ENCODE results near the gene SYCE3. TPM values are rescaled to one million over a fixed set of nuclear protein-coding genes. Genes with fewer than 3 reads are reported as not detected.

Gene SYCE3
- polyA plus RNA-seq, 1 donor: not detected

DNA sequence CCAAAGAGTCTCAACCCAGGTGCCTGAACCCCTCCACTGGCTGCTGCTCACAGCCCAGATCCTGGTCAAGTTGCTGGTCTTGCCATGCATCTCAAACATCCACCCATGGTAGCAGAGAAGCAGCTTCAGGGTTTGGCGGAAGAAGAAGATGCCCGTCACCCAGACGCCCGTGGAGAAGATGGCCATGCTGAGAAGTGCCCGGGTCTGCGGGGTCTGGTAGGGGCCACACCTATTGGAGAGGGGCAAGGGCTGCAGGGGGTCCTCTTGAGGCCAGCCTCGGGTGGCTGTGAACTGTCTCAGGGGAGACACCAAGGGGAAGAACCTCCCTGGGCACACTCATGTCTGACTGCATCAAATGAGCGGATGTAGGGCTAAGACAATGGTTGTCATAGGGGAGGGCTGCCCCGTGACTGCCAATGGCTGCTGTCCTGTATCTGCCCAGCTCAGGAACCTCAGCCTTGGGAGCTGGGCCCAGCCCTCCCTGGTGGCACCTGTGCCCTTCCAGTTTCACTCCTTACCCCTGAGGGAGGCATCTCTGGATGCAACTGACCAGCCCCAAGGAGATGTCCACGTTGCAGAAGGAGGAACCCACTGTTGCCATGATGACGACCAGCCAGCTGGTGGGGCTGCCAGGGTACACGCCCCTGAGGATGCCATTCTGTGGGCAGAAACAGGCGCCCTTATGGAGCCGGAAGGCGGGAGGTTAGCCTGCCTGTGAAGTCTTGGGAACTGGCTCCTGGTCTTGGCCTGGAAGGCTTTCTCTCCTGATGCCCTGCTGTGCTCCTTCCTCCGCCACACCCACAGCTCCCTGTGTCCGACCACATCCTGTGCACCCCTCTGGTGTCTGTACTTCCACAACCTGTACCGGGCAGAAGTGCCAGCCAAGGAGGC is 14.3 kb upstream of the SYCE3 start:
- no peak for DNase-seq

DNA sequence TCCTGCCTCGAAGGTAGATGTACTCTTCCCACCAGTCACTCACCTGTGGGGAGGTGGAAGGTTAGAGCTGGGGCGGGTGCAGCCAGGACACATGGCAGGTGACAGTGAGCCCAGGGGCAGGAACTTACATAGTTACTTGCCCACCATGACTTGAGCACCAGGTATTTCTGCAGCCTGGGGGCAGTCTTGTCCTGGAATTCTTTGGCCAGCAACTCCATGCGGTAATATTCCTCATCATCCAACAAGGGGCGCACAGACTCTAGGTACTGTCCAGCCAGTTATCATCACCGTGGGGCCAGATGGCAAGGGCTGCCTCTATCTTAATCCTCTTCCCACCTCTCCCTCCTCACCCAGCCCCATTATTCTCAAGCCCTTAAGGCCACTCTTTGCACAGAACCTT is 13.4 kb upstream of the SYCE3 start:
- DNase-seq: no peak

- DNase-seq: no peak
These were observed 12.8 kb upstream of the SYCE3 start for GRCh38 chr22:50575426-50575941.

DNA sequence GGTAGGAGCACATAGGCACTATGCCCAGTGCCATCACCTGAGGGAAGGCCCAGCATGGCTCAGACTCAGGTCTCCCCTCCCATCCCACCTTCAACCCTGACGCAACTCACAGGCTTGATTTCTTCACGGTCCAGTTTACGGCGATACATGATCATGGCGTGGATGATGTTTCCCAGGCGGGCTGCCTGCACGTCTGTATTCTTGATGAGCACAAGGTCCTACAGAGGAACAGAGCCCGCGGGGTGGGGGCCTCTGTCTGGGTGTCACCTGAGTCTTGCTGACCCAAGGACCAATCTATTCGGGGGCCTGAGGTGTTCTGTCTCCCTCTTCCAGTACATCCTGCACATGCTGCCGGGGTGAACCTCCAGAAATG is 11.7 kb upstream of the SYCE3 start:
- no peak for DNase-seq

GRCh38 chr22:50573491-50574382 is 11.0 kb upstream of the SYCE3 start:
- no peak for DNase-seq

- DNase-seq: no peak
These were observed 10.2 kb upstream of the SYCE3 start for GRCh38 chr22:50572965-50573364.

DNA sequence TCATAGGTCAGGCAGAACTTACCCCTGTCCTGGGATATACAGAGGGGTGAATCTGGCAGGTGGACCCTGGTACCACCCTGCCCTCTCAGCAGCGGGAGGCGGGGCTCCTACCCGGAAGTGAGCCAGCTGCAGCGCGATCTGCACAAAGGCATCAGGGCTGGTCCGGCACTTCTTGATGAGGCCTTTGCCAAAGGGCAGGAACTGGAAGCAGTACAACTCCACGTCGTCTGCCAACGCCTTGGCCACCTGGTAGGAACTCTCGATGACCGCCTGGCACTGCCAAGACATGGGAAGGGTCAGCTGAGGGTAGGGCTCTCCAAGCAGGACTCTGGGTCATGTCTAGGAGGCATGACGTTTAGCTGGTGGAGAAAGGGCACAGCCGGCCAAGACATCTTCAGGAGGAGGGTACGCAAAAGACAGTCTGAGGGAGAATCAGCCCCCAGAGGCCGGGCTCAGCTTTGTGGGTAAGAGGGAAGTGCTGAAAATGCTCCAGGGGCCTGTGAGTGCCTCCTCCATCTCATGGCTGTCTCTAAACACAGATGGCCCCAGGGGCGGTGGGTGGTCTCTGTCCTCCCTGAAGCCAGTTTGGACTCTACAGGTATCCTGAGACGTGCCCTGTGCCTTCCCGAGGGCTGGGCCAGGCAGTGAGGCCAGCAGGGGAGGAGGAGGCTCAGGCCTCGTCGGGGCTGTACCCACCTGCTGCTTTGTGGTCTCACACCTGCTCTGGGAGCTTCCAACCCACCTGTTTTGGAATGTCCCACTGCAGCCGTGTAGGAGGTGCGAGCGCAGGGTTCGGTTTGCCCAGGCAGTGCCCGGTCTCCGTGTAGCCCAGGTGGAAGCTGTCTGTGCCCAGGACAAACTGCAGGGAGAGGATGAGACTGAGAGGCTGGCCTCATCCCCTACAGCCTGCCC is 8.8 kb upstream of the SYCE3 start:
- DNase-seq: no peak

DNA sequence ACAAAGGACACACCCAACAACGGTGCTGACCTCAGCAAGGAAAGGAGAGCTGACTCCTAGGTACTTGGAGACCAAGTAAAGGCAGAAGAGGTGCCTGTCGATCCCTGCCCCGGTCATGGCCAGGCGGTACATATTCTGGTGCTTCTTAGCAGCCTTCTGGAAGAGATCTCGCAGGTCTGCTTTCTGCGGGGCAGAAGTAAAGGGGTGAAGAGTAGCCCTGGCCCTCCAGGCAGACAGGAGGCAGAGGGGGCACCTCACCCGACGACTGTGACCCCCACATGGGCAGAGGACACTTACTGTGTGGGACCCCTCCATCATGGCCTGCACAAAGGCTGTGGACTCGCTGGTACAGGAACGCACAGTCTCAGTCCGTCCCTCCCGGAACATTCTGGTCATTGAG is 8.1 kb upstream of the SYCE3 start:
- DNase-seq: no peak

- DNase-seq: no peak
These were observed 7.3 kb upstream of the SYCE3 start for GRCh38 chr22:50569896-50570535.

DNA sequence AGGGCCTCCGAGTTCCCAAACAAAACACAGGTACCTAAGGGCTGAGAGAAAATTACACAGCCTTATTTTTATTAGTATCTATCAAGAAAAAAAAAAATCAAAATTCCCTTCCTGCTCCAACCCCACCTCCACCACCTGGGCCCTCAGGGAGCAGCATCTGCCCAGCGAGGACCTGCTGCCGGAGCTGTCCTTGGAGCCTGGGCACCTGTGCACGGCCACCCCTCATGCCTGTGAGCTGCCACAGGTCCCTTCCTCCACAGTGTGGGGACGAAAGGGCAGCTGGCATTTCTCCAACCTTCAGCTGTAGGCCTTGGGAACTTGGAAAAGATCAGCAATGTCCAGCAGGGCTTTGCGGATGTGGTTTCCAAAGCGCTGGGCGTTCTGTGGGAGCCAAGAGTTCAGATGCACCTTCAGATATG is 6.3 kb upstream of the SYCE3 start:
- no peak for DNase-seq

DNA sequence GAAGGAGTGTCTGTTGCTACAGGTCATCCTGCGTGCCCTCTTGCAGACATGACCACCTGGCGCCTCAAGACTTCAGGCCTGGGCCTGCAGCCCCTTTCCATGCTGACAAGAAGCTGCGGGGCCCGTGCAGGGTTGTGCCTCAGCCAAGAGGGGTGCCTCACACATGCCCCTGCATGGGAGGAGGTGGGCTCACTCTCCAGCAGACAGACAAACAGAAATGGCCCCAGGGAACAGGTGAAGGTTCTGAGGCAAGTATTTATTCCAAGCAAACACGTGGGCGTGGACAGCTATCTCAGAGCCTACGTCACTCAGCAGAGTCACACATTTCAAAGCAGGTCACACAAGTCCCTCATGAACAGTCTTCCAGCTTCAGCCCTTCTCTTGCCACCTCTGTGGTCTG is 5.9 kb upstream of the SYCE3 start:
- DNase-seq: no peak

- DNase-seq: no peak
These were observed 5.1 kb upstream of the SYCE3 start for GRCh38 chr22:50567721-50568252.

GRCh38 chr22:50564289-50564688 is 1.6 kb upstream of the SYCE3 start:
- DNase-seq: no peak

GRCh38 chr22:50563413-50564160 is 868 bp upstream of the SYCE3 start:
- no peak for DNase-seq

DNA sequence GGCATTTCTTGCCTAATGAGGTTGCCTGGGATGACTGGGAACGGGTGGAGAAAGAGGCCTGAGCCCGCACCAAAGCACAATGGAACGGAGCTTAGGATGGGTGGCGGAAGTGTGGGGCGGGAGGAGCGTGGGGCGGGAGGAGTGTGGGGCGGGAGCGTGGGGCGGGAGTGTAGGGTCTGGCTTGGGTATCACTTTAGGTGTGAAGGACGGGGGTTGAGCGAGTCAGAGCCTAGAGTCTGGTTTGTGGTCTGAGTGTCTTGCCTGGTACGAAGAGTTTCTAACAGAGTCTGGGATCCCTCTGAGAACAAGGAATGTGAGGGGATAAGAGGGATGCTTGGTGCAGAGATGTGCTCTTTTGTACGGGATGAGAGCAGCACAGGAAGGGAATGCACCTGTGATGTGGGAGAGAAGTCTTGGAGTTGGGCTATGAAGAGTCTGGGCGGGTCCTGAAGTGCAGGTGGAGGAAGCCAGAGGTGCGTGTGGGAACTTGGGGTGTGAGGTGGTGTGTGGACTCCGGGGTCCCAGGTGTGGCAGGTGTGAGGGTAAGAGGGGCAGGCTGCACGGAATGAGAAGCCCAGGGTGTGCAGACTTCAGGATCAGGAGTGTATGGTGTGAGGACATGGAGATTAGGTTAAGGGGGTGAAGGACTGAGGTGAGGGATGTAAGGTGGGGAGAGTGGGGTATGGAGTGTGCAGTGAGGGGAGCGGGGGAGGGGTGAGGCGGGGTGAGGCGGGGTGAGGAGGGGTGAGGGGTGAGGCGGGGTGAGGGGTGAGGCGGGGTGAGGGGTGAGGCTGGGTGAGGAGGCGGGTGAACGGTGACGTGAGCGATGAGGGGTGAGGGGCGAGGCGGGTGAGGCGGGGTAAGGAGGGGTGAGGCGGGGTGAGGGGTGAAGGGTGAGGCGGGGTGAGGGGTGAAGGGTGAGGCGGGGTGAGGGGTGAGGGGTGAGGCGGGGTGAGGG is 1.0 kb downstream of the SYCE3 start:
- no peak for DNase-seq

DNA sequence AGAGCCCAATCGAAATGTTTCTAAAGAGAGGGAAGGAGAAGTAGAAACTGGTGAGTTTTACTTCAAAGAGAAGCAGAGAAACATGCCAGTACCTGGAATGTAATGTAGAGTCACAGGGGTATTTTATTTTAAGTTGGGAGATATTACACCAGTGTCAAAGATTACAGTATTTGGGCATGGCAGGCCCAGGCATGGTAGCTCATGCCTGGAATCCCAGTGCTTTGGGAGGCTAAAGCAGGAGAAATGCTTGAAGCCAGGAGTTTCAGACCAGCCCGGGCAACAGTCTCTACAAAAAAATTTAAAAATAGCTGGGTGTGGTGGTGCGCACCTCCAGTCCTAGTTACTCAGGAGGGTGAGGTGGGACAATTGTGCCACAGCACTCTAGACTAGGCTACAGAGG is 2.7 kb downstream of the SYCE3 start:
- no peak for DNase-seq

DNA sequence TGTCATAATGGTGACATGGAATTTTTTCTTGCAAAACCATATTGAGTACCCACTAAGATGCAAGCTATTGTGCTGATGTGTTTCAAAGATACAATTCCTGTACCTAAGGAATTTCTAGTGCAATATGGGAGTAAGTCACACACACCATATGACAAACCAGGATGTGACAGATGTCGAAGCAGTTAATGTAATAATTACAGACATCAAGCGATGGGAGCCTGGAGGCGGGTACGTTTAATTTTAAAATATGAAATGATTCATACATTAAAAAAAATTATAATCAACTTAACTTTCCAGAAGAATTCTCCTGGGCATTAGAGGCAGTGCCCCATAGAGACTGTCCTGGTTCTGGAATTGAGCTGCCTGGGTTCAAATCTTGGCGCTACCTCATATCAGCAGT is 6.0 kb downstream of the SYCE3 start:
- no peak for DNase-seq

- no peak for DNase-seq
These were observed 9.4 kb downstream of the SYCE3 start for GRCh38 chr22:50553310-50553709.

DNA sequence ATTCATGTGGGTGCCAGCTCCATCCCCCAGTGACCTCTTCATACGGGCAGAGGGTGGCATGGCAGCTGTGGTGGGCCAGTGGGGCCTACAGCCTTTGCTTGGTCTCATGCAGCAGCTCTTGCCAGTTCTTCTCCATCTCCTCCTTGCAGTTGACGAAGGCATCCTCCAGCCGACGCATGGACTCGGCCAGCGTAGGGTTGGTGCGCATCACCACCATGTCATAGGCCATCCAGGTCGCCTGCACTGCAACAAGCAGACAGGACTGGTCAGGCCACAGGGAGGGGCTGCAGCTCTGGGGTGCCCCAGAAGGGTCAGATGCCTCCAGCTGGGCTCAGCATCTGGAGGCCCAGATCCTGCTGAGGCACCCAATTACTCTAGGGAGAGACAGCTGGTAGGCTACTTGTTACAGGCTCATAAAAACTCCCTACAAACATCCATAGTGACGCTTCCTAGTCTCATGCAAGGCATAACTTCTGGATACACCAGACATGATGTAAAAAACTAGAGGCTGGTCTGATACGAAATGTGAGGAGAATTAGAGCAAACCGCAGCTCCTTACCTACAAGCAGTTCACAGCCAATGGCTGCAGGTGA is 11.5 kb downstream of the SYCE3 start:
- no peak for DNase-seq

All from left kidney (tissue), 2 donors.